ENCODE data around the gene AXIN1. TPM values are rescaled to one million over a fixed set of nuclear protein-coding genes. Genes with fewer than 3 reads are reported as not detected.

AXIN1 gene
- total RNA-seq, 1 experiment from 2014 or later = 53.3 TPM

DNA sequence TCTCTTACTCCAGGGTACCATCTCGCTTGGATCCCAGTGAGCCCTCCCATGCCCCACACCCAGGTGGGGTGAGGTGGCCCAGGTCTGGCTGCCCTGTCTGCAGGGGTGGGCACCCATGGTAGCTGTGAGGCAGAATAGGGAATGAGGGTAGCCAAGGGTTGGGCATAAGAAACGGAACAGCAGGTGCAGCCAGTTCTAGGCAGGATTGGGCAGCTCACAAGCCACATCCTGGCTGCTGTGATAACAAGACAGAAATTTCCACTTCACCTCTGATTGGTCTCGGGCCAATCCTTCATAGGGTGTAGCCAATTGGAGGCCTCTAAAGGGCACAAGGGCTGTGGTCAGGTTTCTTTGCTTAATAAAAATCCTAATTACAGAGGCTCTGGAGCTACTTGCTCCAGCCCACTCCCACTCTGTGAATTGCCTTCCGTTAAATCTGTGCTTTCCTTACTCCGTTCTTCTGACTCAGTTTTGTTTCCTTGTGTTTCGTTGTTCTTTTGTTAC is 73.6 kb downstream of the AXIN1 start:
- intact Hi-C loops (cut with micrococcal nuclease; ENCODE audit: unreplicated experiment) (no loop called here), in situ Hi-C loops (cut with HindIII; ENCODE audit: low pct_unique_long_range_greater_than_20kb, low sequenced_read_pairs) (no loop called here)
- peaks cover 6% of the 10 kb centered on the region for H3K4me1 ChIP-seq (ENCODE audit: control insufficient read depth, insufficient read depth, low read length)
- ChIA-PET POLR2A (no interaction called here), CTCF (interaction anchor here (0.6 kb wide), 1 partner anchor 58 kb away, joined by 7 read pairs; no protein-coding TSS in a partner anchor)
- DNase-seq (ENCODE audit: low read depth, low spot score) (peak; percentile 7), ATAC-seq (peak; percentile 54)
- no peak overlapping the region for H3K4me3 ChIP-seq (ENCODE audit: low read depth in 2 of 2, low read length in 2 of 2)
- no peak for TF ChIP-seq SIN3A (IDR thresholded peaks at IDR 0.05; ENCODE audit: borderline replicate concordance, insufficient read depth, low read depth, low read length)
- no peak for TF ChIP-seq POLR2AphosphoS5 (IDR thresholded peaks at IDR 0.05; ENCODE audit: low read depth, low read length)
- TF ChIP-seq, protein P1, sequence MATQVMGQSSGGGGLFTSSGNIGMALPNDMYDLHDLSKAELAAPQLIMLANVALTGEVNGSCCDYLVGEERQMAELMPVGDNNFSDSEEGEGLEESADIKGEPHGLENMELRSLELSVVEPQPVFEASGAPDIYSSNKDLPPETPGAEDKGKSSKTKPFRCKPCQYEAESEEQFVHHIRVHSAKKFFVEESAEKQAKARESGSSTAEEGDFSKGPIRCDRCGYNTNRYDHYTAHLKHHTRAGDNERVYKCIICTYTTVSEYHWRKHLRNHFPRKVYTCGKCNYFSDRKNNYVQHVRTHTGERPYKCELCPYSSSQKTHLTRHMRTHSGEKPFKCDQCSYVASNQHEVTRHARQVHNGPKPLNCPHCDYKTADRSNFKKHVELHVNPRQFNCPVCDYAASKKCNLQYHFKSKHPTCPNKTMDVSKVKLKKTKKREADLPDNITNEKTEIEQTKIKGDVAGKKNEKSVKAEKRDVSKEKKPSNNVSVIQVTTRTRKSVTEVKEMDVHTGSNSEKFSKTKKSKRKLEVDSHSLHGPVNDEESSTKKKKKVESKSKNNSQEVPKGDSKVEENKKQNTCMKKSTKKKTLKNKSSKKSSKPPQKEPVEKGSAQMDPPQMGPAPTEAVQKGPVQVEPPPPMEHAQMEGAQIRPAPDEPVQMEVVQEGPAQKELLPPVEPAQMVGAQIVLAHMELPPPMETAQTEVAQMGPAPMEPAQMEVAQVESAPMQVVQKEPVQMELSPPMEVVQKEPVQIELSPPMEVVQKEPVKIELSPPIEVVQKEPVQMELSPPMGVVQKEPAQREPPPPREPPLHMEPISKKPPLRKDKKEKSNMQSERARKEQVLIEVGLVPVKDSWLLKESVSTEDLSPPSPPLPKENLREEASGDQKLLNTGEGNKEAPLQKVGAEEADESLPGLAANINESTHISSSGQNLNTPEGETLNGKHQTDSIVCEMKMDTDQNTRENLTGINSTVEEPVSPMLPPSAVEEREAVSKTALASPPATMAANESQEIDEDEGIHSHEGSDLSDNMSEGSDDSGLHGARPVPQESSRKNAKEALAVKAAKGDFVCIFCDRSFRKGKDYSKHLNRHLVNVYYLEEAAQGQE (IDR thresholded peaks at IDR 0.05; ENCODE audit: insufficient read depth in 1 of 2, low read depth in 2 of 2, low read length in 1 of 2) = no peak
- TF ChIP-seq TCF7L2 (IDR thresholded peaks at IDR 0.05; ENCODE audit: low read depth, low read length) = no peak
- TF ChIP-seq, protein P2, sequence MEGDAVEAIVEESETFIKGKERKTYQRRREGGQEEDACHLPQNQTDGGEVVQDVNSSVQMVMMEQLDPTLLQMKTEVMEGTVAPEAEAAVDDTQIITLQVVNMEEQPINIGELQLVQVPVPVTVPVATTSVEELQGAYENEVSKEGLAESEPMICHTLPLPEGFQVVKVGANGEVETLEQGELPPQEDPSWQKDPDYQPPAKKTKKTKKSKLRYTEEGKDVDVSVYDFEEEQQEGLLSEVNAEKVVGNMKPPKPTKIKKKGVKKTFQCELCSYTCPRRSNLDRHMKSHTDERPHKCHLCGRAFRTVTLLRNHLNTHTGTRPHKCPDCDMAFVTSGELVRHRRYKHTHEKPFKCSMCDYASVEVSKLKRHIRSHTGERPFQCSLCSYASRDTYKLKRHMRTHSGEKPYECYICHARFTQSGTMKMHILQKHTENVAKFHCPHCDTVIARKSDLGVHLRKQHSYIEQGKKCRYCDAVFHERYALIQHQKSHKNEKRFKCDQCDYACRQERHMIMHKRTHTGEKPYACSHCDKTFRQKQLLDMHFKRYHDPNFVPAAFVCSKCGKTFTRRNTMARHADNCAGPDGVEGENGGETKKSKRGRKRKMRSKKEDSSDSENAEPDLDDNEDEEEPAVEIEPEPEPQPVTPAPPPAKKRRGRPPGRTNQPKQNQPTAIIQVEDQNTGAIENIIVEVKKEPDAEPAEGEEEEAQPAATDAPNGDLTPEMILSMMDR (IDR thresholded peaks at IDR 0.05) = no peak
- no peaks in the 10 kb centered on the region for H3K36me3 ChIP-seq (ENCODE audit: control insufficient read depth, insufficient read depth, low read length)
- H3K27me3 ChIP-seq (ENCODE audit: control insufficient read depth, insufficient read depth, low read length) = no peaks in the 10 kb centered on the region
- no peak overlapping the region for H3K27ac ChIP-seq (ENCODE audit: low read length)
- no TSS peak for BruUV-seq (replicated peaks)
- no peaks in the 10 kb centered on the region for H3K9me3 ChIP-seq (ENCODE audit: control insufficient read depth, insufficient read depth, low read depth, low read length)

DNA sequence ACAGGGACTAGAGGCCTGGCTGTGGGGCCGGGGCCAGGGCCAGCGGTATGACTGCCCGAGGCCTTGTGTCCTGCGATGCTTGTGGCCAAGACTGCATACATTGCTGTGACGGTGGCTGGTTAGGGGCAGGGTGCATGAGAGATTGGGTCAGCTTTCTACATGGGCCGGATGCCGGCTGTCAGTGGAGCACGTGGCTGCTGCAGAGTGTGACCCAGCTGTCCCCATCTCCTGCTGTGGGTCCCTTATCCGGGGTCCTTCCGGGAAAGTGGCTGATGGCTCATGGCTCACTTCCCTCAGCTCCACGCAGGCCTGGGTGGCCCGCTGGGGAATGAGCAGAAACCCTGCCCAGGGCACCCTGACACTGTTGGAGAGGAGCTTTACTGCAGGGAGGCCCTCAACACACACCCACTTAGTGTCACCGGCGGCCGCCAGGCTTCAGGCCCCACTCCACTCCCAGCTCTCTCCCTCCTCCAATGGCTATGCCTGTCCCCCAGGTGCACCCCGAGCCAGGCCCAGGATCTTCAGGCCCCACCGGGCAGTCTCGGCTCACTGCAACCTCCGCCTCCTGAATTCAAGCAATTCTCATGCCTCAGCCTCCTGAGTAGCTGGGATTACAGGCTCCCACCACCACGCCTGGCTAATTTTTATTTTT is 76.0 kb downstream of the AXIN1 start:
- ChIA-PET POLR2A (interaction anchor here (0.6 to 0.7 kb wide), 2 partner anchors 21 to 48 kb away, joined by 3 to 4 read pairs; no protein-coding TSS in a partner anchor), CTCF (no interaction called here)
- ATAC-seq (no peak), DNase-seq (ENCODE audit: low read depth, low spot score) (no peak)
- Histone ChIP-seq H3K36me3 (ENCODE audit: control insufficient read depth, insufficient read depth, low read length) (no peaks in the 10 kb centered on the region), H3K9me3 (ENCODE audit: control insufficient read depth, insufficient read depth, low read depth, low read length) (no peaks in the 10 kb centered on the region), H3K4me1 (ENCODE audit: control insufficient read depth, insufficient read depth, low read length) (peaks cover 8% of the 10 kb centered on the region), H3K4me3 (ENCODE audit: low read depth in 2 of 2, low read length in 2 of 2) (peak overlapping the region in 1 of 2 experiments; percentile 14; a peak in 2 of 4 replicates), H3K27ac (ENCODE audit: low read length) (no peak overlapping the region), H3K27me3 (ENCODE audit: control insufficient read depth, insufficient read depth, low read length) (no peaks in the 10 kb centered on the region)
- intact Hi-C loops (cut with micrococcal nuclease; ENCODE audit: unreplicated experiment) (no loop called here), in situ Hi-C loops (cut with HindIII; ENCODE audit: low pct_unique_long_range_greater_than_20kb, low sequenced_read_pairs) (no loop called here)
- TF ChIP-seq, protein P1 (IDR thresholded peaks at IDR 0.05; ENCODE audit: insufficient read depth in 1 of 2, low read depth in 2 of 2, low read length in 1 of 2) = no peak
- TF ChIP-seq, protein P2 (IDR thresholded peaks at IDR 0.05) = no peak
- TF ChIP-seq POLR2AphosphoS5 (IDR thresholded peaks at IDR 0.05; ENCODE audit: low read depth, low read length) = no peak
- TF ChIP-seq SIN3A (IDR thresholded peaks at IDR 0.05; ENCODE audit: borderline replicate concordance, insufficient read depth, low read depth, low read length) = no peak
- no peak for TF ChIP-seq TCF7L2 (IDR thresholded peaks at IDR 0.05; ENCODE audit: low read depth, low read length)
- BruUV-seq (replicated peaks) = no TSS peak
